Esophagus squamous epithelium (tissue), 5 donors: ENCODE results near the gene GMDS. TPM values are rescaled to one million over a fixed set of nuclear protein-coding genes. Genes with fewer than 3 reads are reported as not detected.

ENCODE experiments used
- DNase-seq: peaks from one replicate; lab custom pipeline; 2025; lab: John Stamatoyannopoulos, UW
- H3K27ac ChIP-seq, 4 donors: fragments of 200-600 bp; sonication (generic); one replicate each; pipeline ENCODE4 v1.5.1; 2016 to 2019; ENCODE audit warnings: mild to moderate bottlenecking in 1 of 4
- H3K27me3 ChIP-seq, 4 donors: fragments of 200-600 bp; sonication (generic); 1 replicate in 3 of 4; 2 replicates in 1 of 4; pipeline versions ENCODE4 v1.5.1 to v1.6.0; 2017 to 2021; ENCODE audit warnings: antibody characterized with exemption in 1 of 4
- H3K36me3 ChIP-seq, 3 donors: fragments of 200-600 bp; sonication (generic); one replicate each; pipeline ENCODE4 v1.5.1; 2016 to 2019
- H3K4me1 ChIP-seq, 3 donors: fragments of 200-600 bp; sonication (generic); one replicate each; pipeline ENCODE4 v1.5.1; 2017 to 2019
- H3K4me3 ChIP-seq, 4 donors: fragments of 200-600 bp; sonication (generic); 1 replicate in 3 of 4; 2 replicates in 1 of 4; pipeline ENCODE4 v1.5.1; 2016 to 2019; ENCODE audit warnings: mild to moderate bottlenecking in 2 of 4, moderate library complexity in 1 of 4
- H3K9me3 ChIP-seq, 3 donors: fragments of 200-600 bp; sonication (generic); one replicate each; pipeline ENCODE4 v1.5.1; 2016 to 2019
- CTCF ChIP-seq, 6 experiments: fragments of 450-650 bp in 4 of 6; fragments of 200-600 bp in 2 of 6; sonication (generic) in 2 of 6; IDR thresholded peaks; one replicate each; pipeline ENCODE4 v1.5.1; 2016 to 2019; ENCODE audit warnings: antibody characterized with exemption in 6 of 6, mild to moderate bottlenecking in 4 of 6, moderate library complexity in 4 of 6
- POLR2A ChIP-seq, 4 donors: fragments of 450-650 bp; IDR thresholded peaks; one replicate each; pipeline ENCODE4 v1.6.1; 2017; ENCODE audit warnings: antibody characterized with exemption in 4 of 4, mild to moderate bottlenecking in 4 of 4, moderate library complexity in 3 of 4
- WGBS, 2 donors: methylation state at CpG; one replicate each; pipeline ENCODE4 v1.1.5; 2018; 5-methylcytosine and 5-hydroxymethylcytosine counted together
- intact Hi-C: fragments of 100-400 bp; cut with DNase I; formaldehyde crosslinking; loops from one replicate; pipeline ENCODE4 v1.15.0; 2022
- total RNA-seq, 4 donors: library from RNA; depleted of rRNA; stranded (reverse); fragments of >200 nt; gene quantifications; one replicate each; pipeline ENCODE4 v1.1.0, GENCODE V29; 2016
- donor health status: DM: yes; HTN: yes; CAD: no.

Gene GMDS
- total RNA-seq, 4 donors from 2014 or later = 17.9 to 58.7 (median 36.7) TPM

- Histone ChIP-seq H3K4me1 (peaks cover 0 to 8% (median 0%) of the 10 kb centered on the region in 3 donors), H3K36me3 (no peaks in the 10 kb centered on the region), H3K27me3 (peaks cover 0 to 47% (median 0%) of the 10 kb centered on the region in 4 donors), H3K4me3 (no peak overlapping the region), H3K27ac (no peak overlapping the region), H3K9me3 (no peaks in the 10 kb centered on the region)
- 77 to 86% methylated on average over 10 to 11 of the region's 11 CpGs for WGBS, 2 donors
- DNase-seq = no peak
- intact Hi-C loops = no loop called here
- no peak for TF ChIP-seq POLR2A (IDR thresholded peaks at IDR 0.05)
- TF ChIP-seq CTCF (IDR thresholded peaks at IDR 0.05) = no peak
Observed at GRCh38 chr6:1630771-1631217, 614.6 kb downstream of the GMDS start.

DNA sequence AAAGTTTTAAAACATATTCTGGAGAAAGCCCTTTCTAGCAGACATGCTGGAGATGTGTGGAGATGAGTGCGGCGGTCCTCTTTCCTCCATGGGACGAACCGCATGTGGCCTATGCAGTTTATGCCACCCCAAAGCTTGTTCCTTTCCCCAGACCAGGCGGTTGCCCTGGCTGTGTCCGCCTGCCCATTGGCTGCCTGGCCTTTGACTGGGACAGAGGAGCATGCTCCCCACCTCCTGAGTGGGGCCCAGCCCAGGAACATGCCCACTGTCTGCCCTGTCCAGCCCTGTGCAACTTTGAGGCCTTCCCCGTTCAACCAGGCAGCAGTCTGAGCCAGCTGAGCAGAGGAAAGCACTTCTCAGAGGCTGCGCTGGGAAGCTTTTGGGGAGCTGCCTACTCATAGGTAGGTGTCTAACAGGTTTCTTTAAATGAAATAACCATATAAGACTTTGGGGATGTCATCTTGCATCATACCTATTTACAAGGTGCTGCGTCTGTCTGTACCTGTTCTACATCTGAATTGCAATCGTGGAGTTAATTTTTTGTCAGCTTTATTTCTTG is 615.1 kb downstream of the GMDS start:
- TF ChIP-seq CTCF (IDR thresholded peaks at IDR 0.05) (no peak), POLR2A (IDR thresholded peaks at IDR 0.05) (no peak)
- DNase-seq = no peak
- Histone ChIP-seq H3K36me3 (no peaks in the 10 kb centered on the region), H3K9me3 (no peaks in the 10 kb centered on the region), H3K4me3 (no peak overlapping the region), H3K4me1 (peaks cover 0 to 13% (median 2%) of the 10 kb centered on the region in 3 donors), H3K27me3 (peaks cover 0 to 52% (median 0%) of the 10 kb centered on the region in 4 donors), H3K27ac (no peak overlapping the region)
- intact Hi-C loops = no loop called here
- 84 to 88% methylated on average over 6 to 10 of the region's 10 CpGs for WGBS, 2 donors

GRCh38 chr6:1629316-1629715 is 616.1 kb downstream of the GMDS start:
- no peaks in the 10 kb centered on the region for H3K36me3 ChIP-seq
- no peak overlapping the region for H3K4me3 ChIP-seq
- peaks cover 0 to 62% (median 1%) of the 10 kb centered on the region in 4 donors for H3K27me3 ChIP-seq
- TF ChIP-seq POLR2A (IDR thresholded peaks at IDR 0.05) = no peak
- no peak for TF ChIP-seq CTCF (IDR thresholded peaks at IDR 0.05)
- H3K4me1 ChIP-seq = peaks cover 0 to 17% (median 6%) of the 10 kb centered on the region in 3 donors
- H3K27ac ChIP-seq = no peak overlapping the region
- H3K9me3 ChIP-seq = no peaks in the 10 kb centered on the region
- DNase-seq = no peak
- 93 to 94% methylated on average over 4 to 11 of the region's 14 CpGs for whole genome bisulfite sequencing, 2 donors
- intact Hi-C loops = no loop called here

DNA sequence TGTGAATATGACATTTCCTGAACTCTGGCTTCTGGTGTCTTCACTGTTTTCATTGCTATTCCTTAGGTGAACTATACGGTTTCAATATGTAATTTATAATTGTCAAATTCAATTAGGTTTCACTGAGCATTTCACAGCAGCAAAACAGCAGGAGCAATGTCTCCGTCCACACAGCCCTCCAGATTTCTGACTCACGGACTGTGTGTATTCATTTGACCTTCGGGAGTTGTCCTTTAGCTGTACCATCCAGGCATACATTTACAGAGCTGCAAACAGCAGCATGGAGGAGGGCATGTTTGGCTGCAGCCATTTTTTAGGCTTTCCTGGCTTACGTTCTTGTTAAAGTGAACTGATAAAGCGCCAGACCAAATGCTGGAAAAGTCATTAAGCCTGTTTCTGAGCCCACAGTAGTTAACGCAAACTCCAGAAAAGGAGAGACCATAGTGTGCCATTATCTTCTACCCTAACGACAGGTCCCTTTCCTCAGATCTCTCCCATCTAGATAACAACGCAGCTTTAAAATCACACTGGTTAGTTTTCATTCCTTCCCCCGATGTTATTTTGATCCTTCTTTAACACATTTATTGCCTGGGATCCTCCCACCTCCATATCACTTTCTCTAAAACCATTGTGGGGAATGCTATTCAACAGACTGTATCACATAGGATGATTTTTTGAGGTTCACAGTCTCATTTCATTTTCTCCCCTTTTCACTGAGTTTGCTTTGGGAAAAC is 617.4 kb downstream of the GMDS start:
- H3K4me1 ChIP-seq = peaks cover 0 to 21% (median 6%) of the 10 kb centered on the region in 3 donors
- DNase-seq = no peak
- H3K27me3 ChIP-seq = peaks cover 0 to 75% (median 2%) of the 10 kb centered on the region in 4 donors
- H3K36me3 ChIP-seq = no peaks in the 10 kb centered on the region
- 84 to 89% methylated on average over 10 of the region's 10 CpGs for WGBS, 2 donors
- no peaks in the 10 kb centered on the region for H3K9me3 ChIP-seq
- no peak overlapping the region for H3K27ac ChIP-seq
- intact Hi-C loops = no loop called here
- no peak overlapping the region for H3K4me3 ChIP-seq
- TF ChIP-seq CTCF (IDR thresholded peaks at IDR 0.05) (no peak), POLR2A (IDR thresholded peaks at IDR 0.05) (no peak)

DNA sequence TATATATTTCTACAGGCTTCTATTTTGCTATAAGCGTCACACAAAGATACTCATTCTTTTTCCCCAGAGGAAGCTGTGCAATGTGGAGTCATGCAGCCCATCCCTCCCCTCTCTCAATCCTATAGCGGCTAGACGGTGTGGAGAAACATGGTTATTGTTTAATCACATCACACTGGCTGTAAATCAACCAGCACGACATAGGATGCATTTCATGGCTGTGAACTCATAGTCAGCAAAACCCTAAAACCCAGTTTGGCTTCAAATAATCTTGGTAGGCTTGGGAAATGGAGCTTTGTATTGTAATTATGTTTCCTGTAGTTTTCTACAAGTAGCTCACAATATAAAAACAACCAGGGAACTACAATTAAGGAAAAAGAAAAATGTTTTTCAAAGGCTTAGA is 618.9 kb downstream of the GMDS start:
- Histone ChIP-seq H3K36me3 (peaks cover 0 to 7% (median 0%) of the 10 kb centered on the region in 3 donors), H3K27ac (no peak overlapping the region), H3K4me3 (no peak overlapping the region), H3K4me1 (peaks cover 0 to 21% (median 6%) of the 10 kb centered on the region in 3 donors), H3K27me3 (peaks cover 0 to 89% (median 2%) of the 10 kb centered on the region in 4 donors), H3K9me3 (no peaks in the 10 kb centered on the region)
- no peak for TF ChIP-seq POLR2A (IDR thresholded peaks at IDR 0.05)
- no peak for TF ChIP-seq CTCF (IDR thresholded peaks at IDR 0.05)
- DNase-seq = no peak
- 58 to 60% methylated on average over 4 of the region's 4 CpGs for WGBS, 2 donors
- intact Hi-C loops = no loop called here
